ENCODE measurements around the gene KCNMA1. TPM values are rescaled to one million over a fixed set of nuclear protein-coding genes. Genes with fewer than 3 reads are reported as not detected.

KCNMA1 gene
- total and polyA plus RNA-seq, 2 donors from 2014 or later = 4.2 to 8.9 TPM

GRCh38 chr10:77191324-77192049 lies 446.1 kb downstream of the KCNMA1 start:
- DNase-seq (no peak), FAIRE-seq (no peak)
- Histone ChIP-seq H3K36me3 (ENCODE audit: control insufficient read depth in 2 of 3, insufficient read depth in 3 of 3, low read length in 3 of 3) (no peaks in the 10 kb centered on the region), H3K27ac (ENCODE audit: low read depth in 2 of 2, low read length in 2 of 2) (no peak overlapping the region), H3K4me1 (ENCODE audit: control insufficient read depth in 2 of 3, insufficient read depth in 2 of 3, low read depth in 1 of 3, low read length in 3 of 3) (no peaks in the 10 kb centered on the region), H3K9ac (ENCODE audit: low read length in 3 of 3) (no peak overlapping the region), H3K9me3 (ENCODE audit: control insufficient read depth in 2 of 3, insufficient read depth in 1 of 3, low read length in 3 of 3) (no peaks in the 10 kb centered on the region), H3K4me3 (ENCODE audit: low read length in 3 of 3) (no peak overlapping the region), H3K27me3 (ENCODE audit: control insufficient read depth, insufficient read depth, low read length) (no peaks in the 10 kb centered on the region)
- no peak for TF ChIP-seq CTCF (IDR thresholded peaks at IDR 0.05; ENCODE audit: borderline replicate concordance, extremely low read depth, insufficient read depth)
- intact Hi-C loops (cut with DNase I) = no loop called here

GRCh38 chr10:77190291-77190690 lies 447.3 kb downstream of the KCNMA1 start:
- FAIRE-seq = no peak
- Histone ChIP-seq H3K27ac (ENCODE audit: low read depth in 2 of 2, low read length in 2 of 2) (no peak overlapping the region), H3K4me1 (ENCODE audit: control insufficient read depth in 2 of 3, insufficient read depth in 2 of 3, low read depth in 1 of 3, low read length in 3 of 3) (no peaks in the 10 kb centered on the region), H3K4me3 (ENCODE audit: low read length in 3 of 3) (no peak overlapping the region), H3K27me3 (ENCODE audit: control insufficient read depth, insufficient read depth, low read length) (no peaks in the 10 kb centered on the region), H3K36me3 (ENCODE audit: control insufficient read depth in 2 of 3, insufficient read depth in 3 of 3, low read length in 3 of 3) (no peaks in the 10 kb centered on the region), H3K9me3 (ENCODE audit: control insufficient read depth in 2 of 3, insufficient read depth in 1 of 3, low read length in 3 of 3) (no peaks in the 10 kb centered on the region), H3K9ac (ENCODE audit: low read length in 3 of 3) (no peak overlapping the region)
- TF ChIP-seq CTCF (IDR thresholded peaks at IDR 0.05; ENCODE audit: borderline replicate concordance, extremely low read depth, insufficient read depth) = no peak
- DNase-seq = no peak
- intact Hi-C loops (cut with DNase I) = no loop called here

- no peak overlapping the region for H3K4me3 ChIP-seq (ENCODE audit: low read length in 3 of 3)
- no peaks in the 10 kb centered on the region for H3K4me1 ChIP-seq (ENCODE audit: control insufficient read depth in 2 of 3, insufficient read depth in 2 of 3, low read depth in 1 of 3, low read length in 3 of 3)
- FAIRE-seq (no peak), DNase-seq (no peak)
- no peaks in the 10 kb centered on the region for H3K36me3 ChIP-seq (ENCODE audit: control insufficient read depth in 2 of 3, insufficient read depth in 3 of 3, low read length in 3 of 3)
- no peak overlapping the region for H3K9ac ChIP-seq (ENCODE audit: low read length in 3 of 3)
- H3K27me3 ChIP-seq (ENCODE audit: control insufficient read depth, insufficient read depth, low read length) = no peaks in the 10 kb centered on the region
- no peak for TF ChIP-seq CTCF (IDR thresholded peaks at IDR 0.05; ENCODE audit: borderline replicate concordance, extremely low read depth, insufficient read depth)
- no peaks in the 10 kb centered on the region for H3K9me3 ChIP-seq (ENCODE audit: control insufficient read depth in 2 of 3, insufficient read depth in 1 of 3, low read length in 3 of 3)
- intact Hi-C loops (cut with DNase I) = no loop called here
- no peak overlapping the region for H3K27ac ChIP-seq (ENCODE audit: low read depth in 2 of 2, low read length in 2 of 2)
These were observed 448.1 kb downstream of the KCNMA1 start for GRCh38 chr10:77189520-77189919.

- H3K4me1 ChIP-seq (ENCODE audit: control insufficient read depth in 2 of 3, insufficient read depth in 2 of 3, low read depth in 1 of 3, low read length in 3 of 3) = no peaks in the 10 kb centered on the region
- no peak overlapping the region for H3K9ac ChIP-seq (ENCODE audit: low read length in 3 of 3)
- H3K27me3 ChIP-seq (ENCODE audit: control insufficient read depth, insufficient read depth, low read length) = no peaks in the 10 kb centered on the region
- no peaks in the 10 kb centered on the region for H3K9me3 ChIP-seq (ENCODE audit: control insufficient read depth in 2 of 3, insufficient read depth in 1 of 3, low read length in 3 of 3)
- H3K27ac ChIP-seq (ENCODE audit: low read depth in 2 of 2, low read length in 2 of 2) = no peak overlapping the region
- intact Hi-C loops (cut with DNase I) = no loop called here
- no peak for TF ChIP-seq CTCF (IDR thresholded peaks at IDR 0.05; ENCODE audit: borderline replicate concordance, extremely low read depth, insufficient read depth)
- no peak for DNase-seq
- no peaks in the 10 kb centered on the region for H3K36me3 ChIP-seq (ENCODE audit: control insufficient read depth in 2 of 3, insufficient read depth in 3 of 3, low read length in 3 of 3)
- no peak overlapping the region for H3K4me3 ChIP-seq (ENCODE audit: low read length in 3 of 3)
- FAIRE-seq = no peak
These were observed 448.5 kb downstream of the KCNMA1 start for GRCh38 chr10:77189075-77189474.

Data from kidney (tissue), 14 donors.